A549 treated with Mapracorat at 1 μM for 4 hours (cell line): ENCODE data around the gene SUCNR1. TPM values are rescaled to one million over a fixed set of nuclear protein-coding genes. Genes with fewer than 3 reads are reported as not detected.

ENCODE experiments used
- total RNA-seq: library from RNA; stranded (reverse); fragments of 200-300 nt; extraction: Qiagen RNA extraction; gene quantifications from 5 replicates; pipeline ENCODE4 v1.2.3, GENCODE V29; 2022

The SUCNR1 gene
- 0.06 to 0.16 TPM (median 0.12 TPM) in 5 replicates for total RNA-seq

GRCh38 chr3:151873398-151873797 is at the start of gene SUCNR1:
SUCNR1 (plus strand) TSS chr3:151873643; CDS start chr3:151879893, 6,250 bp downstream.

Other genes starting within 250 kb of the SUCNR1 start
- gene AADACL2, start 139.7 kb upstream of the SUCNR1 start, total RNA-seq, result not detected in 5 replicates
- gene AADAC, start 59.5 kb upstream of the SUCNR1 start, total RNA-seq, result 10.3 to 15.8 TPM (median 13.5 TPM) in 5 replicates